GM06990 (cell line): ENCODE results near the gene RAPGEF4.

Experiments
- DNase-seq: peaks from one replicate; pipeline ENCODE4 v3.0.0-alpha.2; 2011; ENCODE audit not compliant: insufficient read length; ENCODE audit errors: extremely low read depth
- H3K27me3 ChIP-seq: replicated peaks from 2 replicates; pipeline ENCODE4 v1.6.0; 2011; ENCODE audit warnings: low read length; ENCODE audit not compliant: control insufficient read depth, insufficient read depth
- H3K36me3 ChIP-seq: 2 replicates; pipeline ENCODE4 v1.5.1; 2011; ENCODE audit warnings: low read length; ENCODE audit not compliant: control insufficient read depth, insufficient read depth
- H3K4me3 ChIP-seq: replicated peaks from 2 replicates; pipeline ENCODE4 v1.5.1; 2011; ENCODE audit warnings: low read depth, mild to moderate bottlenecking, control low read depth, low read length
- TF ChIP-seq, protein P1 (sequence below): IDR thresholded peaks from 2 replicates; pipeline ENCODE4 v1.5.1; 2011; ENCODE audit warnings: low read length, control low read depth, mild to moderate bottlenecking, inconsistent platforms; ENCODE audit not compliant: insufficient read depth, poor library complexity, severe bottlenecking

RAPGEF4 gene

DNA sequence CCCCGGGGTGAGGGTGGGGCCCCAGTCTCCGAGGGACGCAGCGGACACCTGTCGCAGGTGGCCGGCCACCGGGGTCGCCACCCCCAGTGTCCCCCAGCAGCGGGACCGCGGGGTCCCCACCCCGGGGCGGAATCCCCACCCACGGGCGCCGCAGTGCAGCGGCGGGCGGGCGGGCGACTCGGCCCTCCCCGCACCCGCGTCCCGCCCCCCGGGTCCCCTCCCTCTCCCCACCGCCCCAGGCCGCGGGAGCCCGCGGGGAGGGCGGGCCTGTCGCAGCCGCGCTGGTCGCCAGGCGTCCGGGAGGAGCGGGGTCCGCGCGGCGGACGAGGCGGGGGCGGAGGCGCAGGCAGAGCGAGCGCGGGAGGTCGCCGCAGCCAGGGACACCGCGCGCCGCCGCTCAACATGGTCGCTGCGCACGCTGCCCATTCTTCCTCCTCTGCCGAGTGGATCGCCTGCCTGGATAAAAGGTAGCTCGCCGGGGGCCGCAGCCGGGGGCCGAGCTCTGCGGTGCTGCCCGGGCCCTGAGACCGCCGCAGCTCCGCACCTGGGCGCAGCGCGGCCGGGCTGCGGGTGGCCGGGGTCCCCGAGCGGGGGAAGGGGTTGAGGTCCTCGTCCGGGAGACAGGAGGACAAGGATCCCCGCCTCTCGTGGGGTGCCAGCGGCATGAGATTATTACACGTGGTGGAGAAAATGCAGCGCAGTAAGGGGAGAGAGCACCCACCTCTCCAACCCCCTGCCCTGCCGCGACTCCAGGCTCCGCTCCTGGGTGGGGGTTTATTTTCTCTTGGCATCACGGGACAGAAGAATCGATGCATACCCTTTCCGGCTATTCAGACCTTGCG, at the start of gene RAPGEF4:
RAPGEF4 (plus strand) TSS at position 264 of the 842 bp plus-strand sequence; CDS start at position 403, 139 bp downstream.
- H3K4me3 ChIP-seq, result no peak within 1 kb of the TSS

DNA sequence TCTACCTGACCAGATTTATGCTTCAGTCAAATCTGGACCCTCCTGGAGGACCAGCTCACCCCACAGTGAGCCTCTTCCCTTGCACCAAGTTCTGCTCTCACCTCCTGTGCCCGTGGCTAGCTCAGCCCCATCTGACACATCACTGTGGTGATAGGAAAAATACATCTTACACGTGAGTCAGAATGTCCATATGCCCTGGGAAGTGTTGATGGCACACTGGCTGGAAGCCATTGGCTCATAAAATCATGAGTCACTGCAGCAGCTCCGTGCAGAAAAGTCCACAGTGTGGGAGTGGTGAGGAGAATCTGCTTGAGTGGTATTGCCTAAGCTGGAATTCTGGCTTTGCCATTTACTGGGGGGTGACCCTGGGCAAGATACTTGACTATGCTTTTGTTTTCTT, 42.6 kb upstream of the RAPGEF4 start:
- H3K27me3 ChIP-seq, result no peaks in the 10 kb centered on the region
- DNase-seq, result no peak
- no peaks in the 10 kb centered on the region for H3K36me3 ChIP-seq
- TF ChIP-seq, protein P1, sequence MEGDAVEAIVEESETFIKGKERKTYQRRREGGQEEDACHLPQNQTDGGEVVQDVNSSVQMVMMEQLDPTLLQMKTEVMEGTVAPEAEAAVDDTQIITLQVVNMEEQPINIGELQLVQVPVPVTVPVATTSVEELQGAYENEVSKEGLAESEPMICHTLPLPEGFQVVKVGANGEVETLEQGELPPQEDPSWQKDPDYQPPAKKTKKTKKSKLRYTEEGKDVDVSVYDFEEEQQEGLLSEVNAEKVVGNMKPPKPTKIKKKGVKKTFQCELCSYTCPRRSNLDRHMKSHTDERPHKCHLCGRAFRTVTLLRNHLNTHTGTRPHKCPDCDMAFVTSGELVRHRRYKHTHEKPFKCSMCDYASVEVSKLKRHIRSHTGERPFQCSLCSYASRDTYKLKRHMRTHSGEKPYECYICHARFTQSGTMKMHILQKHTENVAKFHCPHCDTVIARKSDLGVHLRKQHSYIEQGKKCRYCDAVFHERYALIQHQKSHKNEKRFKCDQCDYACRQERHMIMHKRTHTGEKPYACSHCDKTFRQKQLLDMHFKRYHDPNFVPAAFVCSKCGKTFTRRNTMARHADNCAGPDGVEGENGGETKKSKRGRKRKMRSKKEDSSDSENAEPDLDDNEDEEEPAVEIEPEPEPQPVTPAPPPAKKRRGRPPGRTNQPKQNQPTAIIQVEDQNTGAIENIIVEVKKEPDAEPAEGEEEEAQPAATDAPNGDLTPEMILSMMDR, result no peak
- no peak overlapping the region for H3K4me3 ChIP-seq

More for the DNA sequence above, at the start of gene RAPGEF4:
- TF ChIP-seq, protein P1, result no peak
- no peaks in the 10 kb centered on the region for H3K36me3 ChIP-seq
- H3K27me3 ChIP-seq, result no peaks in the 10 kb centered on the region; the same call in 1 of the 2 replicates
- DNase-seq, result no peak

DNA sequence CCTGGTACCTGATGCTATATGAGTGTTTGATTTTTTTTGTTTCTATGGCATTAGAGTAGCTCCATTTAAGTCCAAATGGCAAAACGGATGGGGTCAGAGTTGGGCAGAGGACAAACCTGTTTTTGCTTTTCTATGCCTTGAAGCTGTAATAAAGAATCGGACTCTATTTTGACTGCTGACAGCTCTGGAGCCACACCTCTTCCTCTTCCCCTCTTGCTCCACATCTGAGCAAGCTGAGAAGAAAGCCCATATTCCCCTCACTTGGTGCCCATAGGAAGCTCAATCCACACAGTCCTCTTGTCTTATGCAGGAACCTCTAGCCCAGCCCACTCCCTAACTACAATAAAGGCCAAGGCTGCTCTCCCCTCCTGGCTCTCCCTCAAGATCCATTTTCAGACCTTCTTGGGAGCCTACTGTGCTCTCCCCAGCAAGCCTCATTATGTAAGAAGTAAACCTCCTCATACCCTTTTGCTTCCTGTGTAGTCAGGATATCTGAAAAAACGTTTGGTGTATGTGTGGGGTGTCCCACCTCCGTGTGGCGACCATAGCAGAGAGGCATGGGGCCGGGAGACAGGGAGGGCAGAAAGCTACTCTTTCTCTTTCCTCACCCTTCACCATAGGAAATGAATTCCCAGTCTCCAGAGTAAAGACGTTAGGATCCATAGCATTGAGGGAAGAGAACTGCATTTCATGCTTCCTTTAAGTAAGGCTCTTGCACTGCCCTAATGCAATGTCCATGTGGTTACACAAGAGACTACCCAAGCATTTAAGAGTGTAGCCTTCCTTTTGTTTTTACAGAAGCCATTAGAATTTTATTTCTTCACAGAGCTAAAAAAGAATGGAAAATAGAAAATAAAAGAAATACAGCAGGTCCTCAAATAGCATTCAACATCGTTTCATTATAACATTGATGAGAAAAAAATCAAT, 41.9 kb upstream of the RAPGEF4 start:
- DNase-seq, result no peak
- H3K36me3 ChIP-seq, result no peaks in the 10 kb centered on the region
- no peak overlapping the region for H3K4me3 ChIP-seq
- H3K27me3 ChIP-seq, result no peaks in the 10 kb centered on the region
- TF ChIP-seq, protein P1, result no peak

DNA sequence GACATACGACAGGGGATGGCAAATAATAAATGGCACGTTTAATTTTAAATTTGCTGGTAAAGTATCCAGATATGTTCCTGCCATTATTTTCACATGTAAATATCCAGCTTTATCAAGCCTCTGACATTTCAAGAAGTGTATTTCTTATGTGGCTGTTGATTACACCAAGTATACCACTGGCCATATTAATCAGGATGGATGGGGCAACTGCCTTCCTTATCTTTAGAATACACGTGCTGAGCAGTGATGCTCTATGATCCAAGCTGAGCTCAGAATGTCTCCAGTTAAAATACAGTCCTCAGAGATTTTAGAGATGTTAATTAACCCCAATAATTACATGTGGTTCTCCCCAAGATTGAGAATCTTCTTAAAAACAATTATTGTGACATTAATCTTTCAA, 38.3 kb upstream of the RAPGEF4 start:
- TF ChIP-seq, protein P1, result no peak
- no peaks in the 10 kb centered on the region for H3K27me3 ChIP-seq
- H3K36me3 ChIP-seq, result no peaks in the 10 kb centered on the region
- no peak for DNase-seq
- no peak overlapping the region for H3K4me3 ChIP-seq

DNA sequence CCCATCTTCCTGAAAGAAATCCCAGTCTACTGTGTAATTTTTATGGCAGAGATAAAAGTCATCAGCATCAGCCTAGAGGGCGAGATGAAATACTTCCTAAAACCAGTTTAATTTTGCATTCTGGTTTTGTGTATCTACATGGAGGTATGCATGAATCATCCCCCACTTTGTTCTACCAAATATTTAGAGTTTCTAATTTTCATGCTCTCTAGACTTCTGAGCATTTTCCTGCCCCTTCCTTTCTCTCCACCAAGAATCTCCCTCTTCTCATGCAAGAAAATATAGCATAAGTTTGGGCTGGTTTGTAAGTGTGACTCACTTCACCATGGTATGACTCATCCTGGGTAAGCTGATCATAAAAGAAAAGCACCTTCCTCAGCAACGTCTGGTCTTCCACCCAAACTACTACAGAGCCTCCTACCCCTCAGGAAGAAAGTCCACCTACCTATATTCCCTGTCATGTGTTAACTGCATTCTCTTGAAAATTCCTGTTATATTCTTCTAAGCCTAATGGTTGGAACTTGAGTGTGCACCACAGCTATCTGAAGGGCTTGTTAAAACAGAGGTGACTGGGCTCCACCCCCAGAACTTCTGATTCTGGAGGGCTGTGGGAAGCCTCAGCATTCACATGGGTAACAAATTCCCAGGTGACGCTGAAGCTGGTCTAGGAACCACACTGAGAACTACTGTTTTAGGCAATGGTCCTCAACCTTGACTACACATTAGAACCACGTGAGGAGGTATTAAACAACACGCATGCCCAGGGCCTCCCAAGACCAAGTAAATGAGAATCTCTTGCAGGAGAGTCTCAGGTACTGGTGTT, 37.4 kb upstream of the RAPGEF4 start:
- Histone ChIP-seq H3K4me3 (no peak overlapping the region), H3K27me3 (no peaks in the 10 kb centered on the region), H3K36me3 (no peaks in the 10 kb centered on the region)
- no peak for DNase-seq
- TF ChIP-seq, protein P1, result no peak
